Stomach smooth muscle (tissue), 2 donors: ENCODE measurements around the gene WLS.

Experiments used
- H3K27ac ChIP-seq: one replicate; pipeline ENCODE4 v1.7.0; 2013; ENCODE audit warnings: mild to moderate bottlenecking, low read length, inconsistent platforms
- H3K27me3 ChIP-seq, 2 donors: one replicate each; pipeline ENCODE4 v1.7.0; 2013; ENCODE audit warnings: low read length in 2 of 2; ENCODE audit not compliant: insufficient read depth in 2 of 2, control insufficient read depth in 1 of 2
- H3K36me3 ChIP-seq, 2 donors: one replicate each; pipeline ENCODE4 v1.7.0; 2013; ENCODE audit warnings: low read length in 2 of 2; ENCODE audit not compliant: control insufficient read depth in 2 of 2, insufficient read depth in 2 of 2
- H3K4me1 ChIP-seq: one replicate; pipeline ENCODE4 v1.7.0; 2013; ENCODE audit warnings: low read length; ENCODE audit not compliant: control insufficient read depth, insufficient read depth
- H3K4me3 ChIP-seq, 2 donors: one replicate each; pipeline ENCODE4 v1.7.0; 2013; ENCODE audit warnings: low read length in 2 of 2
- H3K9ac ChIP-seq, 2 donors: one replicate each; pipeline ENCODE4 v1.7.0; 2013; ENCODE audit warnings: low read length in 2 of 2, mild to moderate bottlenecking in 1 of 2
- H3K9me3 ChIP-seq, 2 donors: one replicate each; pipeline ENCODE4 v1.7.0; 2013; ENCODE audit warnings: low read length in 2 of 2; ENCODE audit not compliant: control insufficient read depth in 2 of 2
- donor health status: healthy.
- donor health status: Pancreatic carcinoma.

The WLS gene

GRCh38 chr1:68199603-68200002, 32.7 kb downstream of the WLS start:
- no peak overlapping the region for H3K4me3 ChIP-seq
- no peaks in the 10 kb centered on the region for H3K36me3 ChIP-seq
- H3K9ac ChIP-seq = no peak overlapping the region
- H3K9me3 ChIP-seq = no peaks in the 10 kb centered on the region
- no peak overlapping the region for H3K27ac ChIP-seq
- peaks cover 9% of the 10 kb centered on the region for H3K4me1 ChIP-seq
- H3K27me3 ChIP-seq = no peaks in the 10 kb centered on the region

GRCh38 chr1:68198752-68199151, 33.6 kb downstream of the WLS start:
- Histone ChIP-seq H3K9ac (no peak overlapping the region), H3K4me1 (peaks cover 9% of the 10 kb centered on the region), H3K27ac (no peak overlapping the region), H3K27me3 (no peaks in the 10 kb centered on the region), H3K9me3 (no peaks in the 10 kb centered on the region), H3K4me3 (no peak overlapping the region), H3K36me3 (peaks cover 0 to 2% of the 10 kb centered on the region in 2 donors)

- Histone ChIP-seq H3K36me3 (peaks cover 3 to 7% of the 10 kb centered on the region in 2 donors), H3K9ac (no peak overlapping the region), H3K4me1 (peaks cover 9% of the 10 kb centered on the region), H3K27me3 (no peaks in the 10 kb centered on the region), H3K27ac (peak overlapping the region; percentile 3), H3K4me3 (no peak overlapping the region), H3K9me3 (no peaks in the 10 kb centered on the region)
Observed at GRCh38 chr1:68197891-68198290, 34.4 kb downstream of the WLS start.

- H3K4me1 ChIP-seq = peaks cover 5% of the 10 kb centered on the region
- no peak overlapping the region for H3K4me3 ChIP-seq
- no peak overlapping the region for H3K9ac ChIP-seq
- no peaks in the 10 kb centered on the region for H3K27me3 ChIP-seq
- no peaks in the 10 kb centered on the region for H3K9me3 ChIP-seq
- peaks cover 3 to 7% of the 10 kb centered on the region in 2 donors for H3K36me3 ChIP-seq
- H3K27ac ChIP-seq = peak overlapping the region; percentile 3
Observed at GRCh38 chr1:68197461-68197860, 34.9 kb downstream of the WLS start.

- H3K27ac ChIP-seq = no peak overlapping the region
- H3K36me3 ChIP-seq = peaks cover 4 to 11% of the 10 kb centered on the region in 2 donors
- H3K27me3 ChIP-seq = no peaks in the 10 kb centered on the region
- no peaks in the 10 kb centered on the region for H3K4me1 ChIP-seq
- peak overlapping the region in 1 of 2 donors; percentile 2 for H3K4me3 ChIP-seq
- no peaks in the 10 kb centered on the region for H3K9me3 ChIP-seq
- H3K9ac ChIP-seq = no peak overlapping the region
Observed at GRCh38 chr1:68196676-68197075, 35.6 kb downstream of the WLS start.

- Histone ChIP-seq H3K9ac (no peak overlapping the region), H3K27ac (no peak overlapping the region), H3K36me3 (peaks cover 13 to 25% of the 10 kb centered on the region in 2 donors)
Observed at GRCh38 chr1:68191717-68192116, 40.6 kb downstream of the WLS start.

GRCh38 chr1:68188644-68189340, 43.5 kb downstream of the WLS start:
- Histone ChIP-seq H3K4me3 (no peak overlapping the region), H3K36me3 (peaks cover 18 to 26% of the 10 kb centered on the region in 2 donors), H3K4me1 (peaks cover 9% of the 10 kb centered on the region)

More at GRCh38 chr1:68191717-68192116, 40.6 kb downstream of the WLS start:
- peaks cover 4% of the 10 kb centered on the region for H3K4me1 ChIP-seq
- H3K4me3 ChIP-seq = no peak overlapping the region
- no peaks in the 10 kb centered on the region for H3K9me3 ChIP-seq
- H3K27me3 ChIP-seq = no peaks in the 10 kb centered on the region

GRCh38 chr1:68188060-68188538, 44.2 kb downstream of the WLS start:
- peaks cover 15 to 20% of the 10 kb centered on the region in 2 donors for H3K36me3 ChIP-seq
- H3K4me3 ChIP-seq = no peak overlapping the region
- H3K9ac ChIP-seq = peak overlapping the region in 1 of 2 donors; percentile 17
- H3K9me3 ChIP-seq = no peaks in the 10 kb centered on the region
- peaks cover 9% of the 10 kb centered on the region for H3K4me1 ChIP-seq
- peak overlapping the region; percentile 47 for H3K27ac ChIP-seq
- H3K27me3 ChIP-seq = no peaks in the 10 kb centered on the region

More at GRCh38 chr1:68188644-68189340, 43.5 kb downstream of the WLS start:
- H3K9me3 ChIP-seq = no peaks in the 10 kb centered on the region
- peak overlapping the region in 1 of 2 donors; percentile 1 for H3K9ac ChIP-seq
- no peaks in the 10 kb centered on the region for H3K27me3 ChIP-seq
- H3K27ac ChIP-seq = peak overlapping the region; percentile 47

GRCh38 chr1:68185743-68186142, 46.6 kb downstream of the WLS start:
- H3K27me3 ChIP-seq = no peaks in the 10 kb centered on the region
- H3K36me3 ChIP-seq = peaks cover 10% of the 10 kb centered on the region in 2 donors
- H3K9ac ChIP-seq = no peak overlapping the region
- H3K4me3 ChIP-seq = no peak overlapping the region
- no peaks in the 10 kb centered on the region for H3K9me3 ChIP-seq
- H3K4me1 ChIP-seq = peaks cover 9% of the 10 kb centered on the region
- no peak overlapping the region for H3K27ac ChIP-seq

GRCh38 chr1:68183895-68184294, 48.4 kb downstream of the WLS start:
- no peak overlapping the region for H3K9ac ChIP-seq
- H3K4me1 ChIP-seq = peaks cover 9% of the 10 kb centered on the region
- no peaks in the 10 kb centered on the region for H3K9me3 ChIP-seq
- H3K36me3 ChIP-seq = peaks cover 3 to 5% of the 10 kb centered on the region in 2 donors
- no peak overlapping the region for H3K27ac ChIP-seq
- H3K27me3 ChIP-seq = no peaks in the 10 kb centered on the region
- no peak overlapping the region for H3K4me3 ChIP-seq

GRCh38 chr1:68181165-68181556, 51.2 kb downstream of the WLS start:
- no peaks in the 10 kb centered on the region for H3K27me3 ChIP-seq

More at GRCh38 chr1:68181165-68181556, 51.2 kb downstream of the WLS start:
- Histone ChIP-seq H3K36me3 (peaks cover 3 to 5% of the 10 kb centered on the region in 2 donors), H3K4me3 (no peak overlapping the region), H3K27ac (no peak overlapping the region), H3K9me3 (no peaks in the 10 kb centered on the region), H3K4me1 (peaks cover 18% of the 10 kb centered on the region), H3K9ac (no peak overlapping the region)
